PC-9 (cell line): ENCODE data around the gene EPHA4. TPM values are rescaled to one million over a fixed set of nuclear protein-coding genes. Genes with fewer than 3 reads are reported as not detected.
"Not testable (repeated sequence)": the region's sequence is repeated elsewhere in the genome, so short reads cannot be mapped to it uniquely, and the experiment has no call there.

Experiments
- BruUV-seq: library from RNA; stranded (reverse); fragments of 400-500 nt; replicated peaks from 2 replicates; lab custom pipeline; 2021; lab: Mats Ljungman, UMichigan
- CTCF ChIA-PET: fragments of 300-600 bp; sonication (Branson Sonifier 250); formaldehyde crosslinking; loops from one replicate; lab custom pipeline; 2022; ENCODE audit warnings: antibody characterized with exemption; lab: Charles Lee
- POLR2A ChIA-PET: fragments of 300-600 bp; sonication (Branson Sonifier 250); formaldehyde crosslinking; loops from one replicate; lab custom pipeline; 2022; ENCODE audit warnings: antibody characterized with exemption; ENCODE audit not compliant: unreplicated experiment; lab: Charles Lee
- DNase-seq, 2 experiments: peaks; one replicate each; pipeline versions ENCODE4 v3.0.0 to v3.0.0-alpha.2; 2015 to 2022; ENCODE audit warnings: mixed read lengths in 1 of 2
- H2AFZ ChIP-seq: fragments of 200-600 bp; sonication (generic); 2 replicates; pipeline ENCODE4 v1.8.1; 2017; ENCODE audit warnings: antibody characterized with exemption
- H3F3A ChIP-seq: fragments of 200-600 bp; sonication (generic); 2 replicates; pipeline ENCODE4 v1.8.1; 2017; ENCODE audit warnings: antibody characterized with exemption, mild to moderate bottlenecking, low read depth; ENCODE audit not compliant: insufficient read depth
- H3K27ac ChIP-seq: fragments of 200-600 bp; sonication (generic); 2 replicates; pipeline ENCODE4 v1.6.1; 2016; ENCODE audit warnings: mixed run types
- H3K27me3 ChIP-seq: fragments of 200-600 bp; sonication (generic); 2 replicates; pipeline ENCODE4 v1.6.1; 2016; ENCODE audit warnings: low read depth, mixed run types; ENCODE audit not compliant: insufficient read depth
- H3K36me3 ChIP-seq: fragments of 200-600 bp; sonication (generic); 2 replicates; pipeline ENCODE4 v1.6.1; 2016; ENCODE audit warnings: low read depth, mixed run types
- H3K4me1 ChIP-seq: fragments of 200-600 bp; sonication (generic); replicated peaks from 2 replicates; pipeline ENCODE4 v1.6.1; 2016; ENCODE audit warnings: mixed run types; ENCODE audit not compliant: insufficient read depth
- H3K4me2 ChIP-seq: fragments of 200-600 bp; sonication (generic); 2 replicates; pipeline ENCODE4 v1.6.1; 2017; ENCODE audit warnings: mixed run types
- H3K4me3 ChIP-seq: fragments of 200-600 bp; sonication (generic); 2 replicates; pipeline ENCODE4 v1.6.1; 2016; ENCODE audit warnings: mixed run types
- H3K79me2 ChIP-seq: fragments of 200-600 bp; sonication (generic); 2 replicates; pipeline ENCODE4 v1.6.1; 2017; ENCODE audit warnings: low read depth, mixed run types
- H3K9me2 ChIP-seq: fragments of 200-600 bp; sonication (generic); 2 replicates; pipeline ENCODE4 v1.8.1; 2017; ENCODE audit warnings: mild to moderate bottlenecking; ENCODE audit not compliant: insufficient read depth
- H3K9me3 ChIP-seq: fragments of 200-600 bp; sonication (generic); 2 replicates; pipeline ENCODE4 v1.8.1; 2016; ENCODE audit warnings: low read depth; ENCODE audit not compliant: insufficient read depth
- H4K20me1 ChIP-seq: fragments of 200-600 bp; sonication (generic); 2 replicates; pipeline ENCODE4 v1.8.1; 2017; ENCODE audit not compliant: insufficient read depth
- CTCF ChIP-seq: fragments of 200-600 bp; sonication (generic); conservative IDR thresholded peaks from 2 replicates; pipeline ENCODE4 v1.6.1; 2017; ENCODE audit warnings: mixed run types, antibody characterized with exemption, mild to moderate bottlenecking, moderate library complexity
- EZH2 ChIP-seq: fragments of 200-600 bp; sonication (generic); IDR thresholded peaks from 2 replicates; pipeline ENCODE4 v1.8.0; 2017; ENCODE audit warnings: antibody characterized with exemption, low read depth
- intact Hi-C: fragments of 100-400 bp; cut with micrococcal nuclease; formaldehyde crosslinking; loops from one replicate; pipeline ENCODE4 v1.10.0; 2022; ENCODE audit not compliant: unreplicated experiment
- total RNA-seq: library from RNA; stranded (reverse); gene quantifications from 2 replicates; pipeline ENCODE4 v1.2.3, GENCODE V29; 2021

EPHA4 gene
- total RNA-seq, 1 experiment from 2014 or later: 10.6 TPM

- H3K36me3 ChIP-seq: no peaks in the 10 kb centered on the region
- H3K27me3 ChIP-seq: no peaks in the 10 kb centered on the region
- peaks cover 35% of the 10 kb centered on the region for H3F3A ChIP-seq
- TF ChIP-seq CTCF (no peak), EZH2 (no peak)
- H3K27ac ChIP-seq: no peak overlapping the region
- H3K4me1 ChIP-seq: peaks cover 51% of the 10 kb centered on the region
- no peak overlapping the region for H3K4me3 ChIP-seq
- no peaks in the 10 kb centered on the region for H4K20me1 ChIP-seq
- ChIA-PET POLR2A (no interaction called here), CTCF (no interaction called here)
- no peaks in the 10 kb centered on the region for H3K9me2 ChIP-seq
- no peak overlapping the region for H3K4me2 ChIP-seq
- no TSS peak for BruUV-seq
- intact Hi-C loops: no loop called here
- H3K9me3 ChIP-seq: no peaks in the 10 kb centered on the region
- H3K79me2 ChIP-seq: no peaks in the 10 kb centered on the region
- H2AFZ ChIP-seq: no peak overlapping the region
- DNase-seq: no peak
These were observed 56.2 kb downstream of the EPHA4 start for GRCh38 chr2:221515864-221516263.

GRCh38 chr2:221514305-221515040, 57.6 kb downstream of the EPHA4 start:
- H3F3A ChIP-seq: peaks cover 34% of the 10 kb centered on the region
- TF ChIP-seq CTCF (no peak), EZH2 (no peak)
- no peak overlapping the region for H3K27ac ChIP-seq
- no peaks in the 10 kb centered on the region for H3K36me3 ChIP-seq
- no peak overlapping the region for H3K4me3 ChIP-seq
- intact Hi-C loops: no loop called here
- no peak overlapping the region for H3K4me2 ChIP-seq
- no peaks in the 10 kb centered on the region for H3K79me2 ChIP-seq
- H2AFZ ChIP-seq: no peak overlapping the region
- H3K4me1 ChIP-seq: peaks cover 38% of the 10 kb centered on the region
- ChIA-PET POLR2A (no interaction called here), CTCF (interaction anchor here (0.5 kb wide), 1 partner anchor 144 kb away, joined by 3 read pairs; no protein-coding TSS in a partner anchor)
- no peak for DNase-seq
- H4K20me1 ChIP-seq: no peaks in the 10 kb centered on the region
- BruUV-seq: no TSS peak
- H3K27me3 ChIP-seq: no peaks in the 10 kb centered on the region
- H3K9me3 ChIP-seq: no peaks in the 10 kb centered on the region
- H3K9me2 ChIP-seq: no peaks in the 10 kb centered on the region

- Histone ChIP-seq H3K9me2 (no peaks in the 10 kb centered on the region), H3K4me1 (peaks cover 26% of the 10 kb centered on the region), H3K79me2 (no peaks in the 10 kb centered on the region), H3K36me3 (no peaks in the 10 kb centered on the region), H3F3A (peaks cover 22% of the 10 kb centered on the region), H4K20me1 (no peaks in the 10 kb centered on the region), H3K27me3 (no peaks in the 10 kb centered on the region), H3K4me3 (no peak overlapping the region), H3K27ac (no peak overlapping the region), H3K9me3 (no peaks in the 10 kb centered on the region), H2AFZ (no peak overlapping the region), H3K4me2 (no peak overlapping the region)
- ChIA-PET POLR2A (interaction anchor here (0.7 kb wide), 1 partner anchor 256 kb away, joined by 10 read pairs; no protein-coding TSS in a partner anchor), CTCF (no interaction called here)
- intact Hi-C loops: no loop called here
- TF ChIP-seq CTCF (no peak), EZH2 (no peak)
- no TSS peak for BruUV-seq
- no peak for DNase-seq
These were observed 58.9 kb downstream of the EPHA4 start for GRCh38 chr2:221513232-221513631.

- POLR2A ChIA-PET: not testable (repeated sequence)
These were observed 60.8 kb downstream of the EPHA4 start for GRCh38 chr2:221511325-221511724.

More at GRCh38 chr2:221511325-221511724, 60.8 kb downstream of the EPHA4 start:
- H3K4me2 ChIP-seq, H3K4me3 ChIP-seq, DNase-seq, H3K27me3 ChIP-seq, H3K36me3 ChIP-seq, H3K9me2 ChIP-seq, H3K79me2 ChIP-seq, CTCF ChIA-PET, H3K27ac ChIP-seq, intact Hi-C loops, H4K20me1 ChIP-seq, H3K9me3 ChIP-seq, BruUV-seq, H3K4me1 ChIP-seq, H2AFZ ChIP-seq, H3F3A ChIP-seq: not testable (repeated sequence)
